Measurements from ENCODE around the gene GPRIN2.
"Not testable (repeated sequence)": the region's sequence is repeated elsewhere in the genome, so short reads cannot be mapped to it uniquely, and the experiment has no call there.

DNA sequence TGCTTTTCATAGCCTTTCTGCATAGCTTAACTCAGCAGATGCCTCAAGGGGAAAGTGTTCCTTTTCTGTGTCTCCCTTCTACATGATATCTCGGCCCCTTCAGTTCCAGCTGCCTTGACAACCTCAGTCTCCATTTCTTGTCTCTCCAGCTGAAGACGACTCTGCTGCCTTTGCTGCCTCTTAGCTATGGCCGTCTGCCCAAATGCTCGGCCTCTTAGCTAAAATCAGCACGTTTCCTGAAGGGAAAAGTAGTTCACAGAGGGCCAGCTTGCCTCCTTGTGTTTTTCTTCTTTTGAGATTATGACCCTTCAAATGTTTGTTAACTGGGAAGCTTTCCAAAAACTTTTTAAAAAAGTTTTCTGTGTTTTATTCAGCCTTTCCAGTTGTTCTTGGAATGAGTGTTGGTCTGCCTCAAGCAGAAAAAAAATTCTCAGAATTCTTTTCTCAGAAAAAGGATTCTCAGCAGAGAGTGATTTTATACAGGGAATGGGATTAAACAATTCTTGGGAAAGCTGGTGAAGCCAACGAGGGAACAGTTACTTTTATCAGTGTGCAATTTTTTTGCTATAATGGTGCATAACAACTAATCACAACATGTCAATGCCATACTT is 38.1 kb upstream of the GPRIN2 start:
- not testable (repeated sequence) for TF ChIP-seq CTCF (IDR thresholded peaks at IDR 0.05; ENCODE audit: poor library complexity, severe bottlenecking); POLR2AphosphoS5 (IDR thresholded peaks at IDR 0.05); TAF1 (IDR thresholded peaks at IDR 0.05; ENCODE audit: low read depth); EZH2 (IDR thresholded peaks at IDR 0.05; ENCODE audit: borderline replicate concordance, insufficient read depth, low read length, poor library complexity, severe bottlenecking)

Measured in neural cell (in vitro differentiated cells).